ENCODE measurements around the gene PRICKLE2. TPM values are rescaled to one million over a fixed set of nuclear protein-coding genes. Genes with fewer than 3 reads are reported as not detected.

The PRICKLE2 gene
- total RNA-seq, 1 donor from 2014 or later: 5.3 TPM

- Mint-ChIP-seq H3K4me3 (ENCODE audit: unreplicated experiment) (no peak overlapping the region), H3K27me3 (ENCODE audit: unreplicated experiment) (peaks cover 4% of the 10 kb centered on the region), H3K9me3 (ENCODE audit: unreplicated experiment) (no peaks in the 10 kb centered on the region), H3K4me1 (ENCODE audit: unreplicated experiment) (peaks cover 4% of the 10 kb centered on the region), H3K27ac (ENCODE audit: unreplicated experiment) (no peak overlapping the region), H3K36me3 (ENCODE audit: low read depth, unreplicated experiment) (peaks cover 11% of the 10 kb centered on the region)
- no peak for DNase-seq (ENCODE audit: low spot score)
- no peak for TF ChIP-seq CTCF (IDR thresholded peaks at IDR 0.05; ENCODE audit: unreplicated experiment)
These were observed 9.3 kb upstream of the PRICKLE2 start for GRCh38 chr3:64234571-64234970.

- H3K36me3 Mint-ChIP-seq (ENCODE audit: low read depth, unreplicated experiment): peaks cover 5% of the 10 kb centered on the region
- no peak overlapping the region for H3K27ac Mint-ChIP-seq (ENCODE audit: unreplicated experiment)
- no peak for TF ChIP-seq CTCF (IDR thresholded peaks at IDR 0.05; ENCODE audit: unreplicated experiment)
- H3K4me3 Mint-ChIP-seq (ENCODE audit: unreplicated experiment): peak overlapping the region; percentile 32
- DNase-seq (ENCODE audit: low spot score): no peak
- no peaks in the 10 kb centered on the region for H3K4me1 Mint-ChIP-seq (ENCODE audit: unreplicated experiment)
- H3K9me3 Mint-ChIP-seq (ENCODE audit: unreplicated experiment): no peaks in the 10 kb centered on the region
- no peaks in the 10 kb centered on the region for H3K27me3 Mint-ChIP-seq (ENCODE audit: unreplicated experiment)
These were observed 7.6 kb upstream of the PRICKLE2 start for GRCh38 chr3:64232821-64233220.

DNA sequence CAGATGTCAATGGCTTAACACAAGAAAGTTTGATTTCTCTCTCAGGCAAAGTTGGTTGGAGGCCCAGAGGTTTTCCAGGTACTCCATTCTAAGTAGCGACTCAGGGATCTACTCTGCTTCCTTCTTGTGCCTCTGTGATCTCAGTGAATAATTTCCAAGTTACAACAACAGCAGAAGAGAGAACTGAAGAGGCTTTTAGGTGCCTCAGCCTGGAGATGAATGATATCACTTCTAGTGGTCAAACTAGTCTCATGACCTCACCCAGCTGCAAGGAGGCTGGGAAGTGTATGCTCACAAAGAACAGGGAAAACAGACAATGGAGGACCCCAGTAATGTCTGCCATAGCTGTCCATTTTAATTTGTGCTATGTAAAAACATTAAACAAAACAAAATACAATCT is 4.6 kb upstream of the PRICKLE2 start:
- Mint-ChIP-seq H3K36me3 (ENCODE audit: low read depth, unreplicated experiment) (no peaks in the 10 kb centered on the region), H3K9me3 (ENCODE audit: unreplicated experiment) (no peaks in the 10 kb centered on the region), H3K27me3 (ENCODE audit: unreplicated experiment) (peaks cover 1% of the 10 kb centered on the region), H3K4me3 (ENCODE audit: unreplicated experiment) (no peak overlapping the region), H3K27ac (ENCODE audit: unreplicated experiment) (no peak overlapping the region), H3K4me1 (ENCODE audit: unreplicated experiment) (peaks cover 9% of the 10 kb centered on the region)
- no peak for DNase-seq (ENCODE audit: low spot score)
- TF ChIP-seq CTCF (IDR thresholded peaks at IDR 0.05; ENCODE audit: unreplicated experiment): no peak

GRCh38 chr3:64228110-64228509 is 2.8 kb upstream of the PRICKLE2 start:
- H3K27ac Mint-ChIP-seq (ENCODE audit: unreplicated experiment): no peak overlapping the region
- H3K4me3 Mint-ChIP-seq (ENCODE audit: unreplicated experiment): no peak overlapping the region
- TF ChIP-seq CTCF (IDR thresholded peaks at IDR 0.05; ENCODE audit: unreplicated experiment): no peak
- no peaks in the 10 kb centered on the region for H3K36me3 Mint-ChIP-seq (ENCODE audit: low read depth, unreplicated experiment)
- H3K9me3 Mint-ChIP-seq (ENCODE audit: unreplicated experiment): no peaks in the 10 kb centered on the region
- no peak for DNase-seq (ENCODE audit: low spot score)
- H3K4me1 Mint-ChIP-seq (ENCODE audit: unreplicated experiment): peaks cover 13% of the 10 kb centered on the region
- peaks cover 1% of the 10 kb centered on the region for H3K27me3 Mint-ChIP-seq (ENCODE audit: unreplicated experiment)

DNA sequence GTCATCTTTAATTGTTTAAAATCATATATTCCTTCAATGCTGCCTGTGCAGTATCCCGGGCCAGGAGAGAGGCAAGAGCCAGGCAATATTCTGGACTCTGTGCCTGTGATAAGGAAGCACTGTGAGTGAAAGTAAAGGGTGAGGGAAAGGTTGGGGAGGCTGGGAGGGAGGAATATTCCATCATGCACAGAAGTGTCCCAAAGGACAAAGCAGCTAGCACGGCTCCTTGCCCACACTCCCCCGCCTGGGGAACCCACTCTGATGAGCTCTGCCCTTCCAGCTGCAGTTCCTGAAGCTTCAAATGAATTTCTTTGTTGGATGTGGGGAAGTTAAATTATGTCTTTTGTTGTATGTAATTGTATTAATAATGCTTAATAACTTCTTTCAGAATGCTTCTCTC is 1.5 kb upstream of the PRICKLE2 start:
- DNase-seq (ENCODE audit: low spot score): no peak
- peaks cover 18% of the 10 kb centered on the region for H3K4me1 Mint-ChIP-seq (ENCODE audit: unreplicated experiment)
- H3K27ac Mint-ChIP-seq (ENCODE audit: unreplicated experiment): no peak overlapping the region
- H3K27me3 Mint-ChIP-seq (ENCODE audit: unreplicated experiment): peaks cover 1% of the 10 kb centered on the region
- no peaks in the 10 kb centered on the region for H3K36me3 Mint-ChIP-seq (ENCODE audit: low read depth, unreplicated experiment)
- TF ChIP-seq CTCF (IDR thresholded peaks at IDR 0.05; ENCODE audit: unreplicated experiment): no peak
- H3K4me3 Mint-ChIP-seq (ENCODE audit: unreplicated experiment): no peak overlapping the region
- H3K9me3 Mint-ChIP-seq (ENCODE audit: unreplicated experiment): no peaks in the 10 kb centered on the region
